ENCODE measurements around the gene MARF1. TPM values are rescaled to one million over a fixed set of nuclear protein-coding genes. Genes with fewer than 3 reads are reported as not detected.

MARF1 gene
- total RNA-seq, 4 donors from 2014 or later = 32.0 to 52.6 (median 41.1) TPM

DNA sequence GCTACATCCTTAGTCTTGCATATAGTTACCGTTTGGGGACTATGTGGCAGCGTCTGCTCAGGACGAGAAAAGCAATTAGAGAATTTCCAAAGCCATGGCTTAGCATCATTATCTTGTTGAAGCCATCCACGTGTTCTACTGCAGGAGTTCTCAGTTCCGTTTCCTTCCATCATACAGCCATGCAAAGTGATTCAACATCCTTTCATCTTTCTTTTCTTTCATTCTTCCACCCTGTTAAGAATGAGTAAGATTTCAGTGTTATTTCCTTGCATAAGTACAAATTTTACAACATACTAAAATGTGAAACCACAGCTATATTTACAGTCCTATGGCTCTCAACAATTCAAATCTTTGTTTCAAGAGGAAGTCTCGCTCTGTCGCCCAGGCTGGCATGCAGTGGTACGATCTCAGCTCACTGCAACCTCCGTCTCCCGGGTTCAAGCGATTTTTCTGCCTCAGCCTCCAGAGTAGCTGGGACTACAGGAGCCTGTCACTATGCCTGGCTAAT lies 3.8 kb downstream of the MARF1 start:
- H3K27me3 ChIP-seq = no peaks in the 10 kb centered on the region
- H3K4me1 ChIP-seq = peaks cover 8 to 28% (median 26%) of the 10 kb centered on the region in 4 donors
- 39 to 44% methylated on average over 11 of the region's 11 CpGs for WGBS, 2 donors (ENCODE audit: low coverage in 1 of 2)
- no peak overlapping the region for H3K27ac ChIP-seq
- TF ChIP-seq EP300 (IDR thresholded peaks at IDR 0.05; ENCODE audit: low read depth) (no peak), POLR2AphosphoS5 (IDR thresholded peaks at IDR 0.05) (no peak), POLR2A (IDR thresholded peaks at IDR 0.05) (no peak)
- TF ChIP-seq, protein P1, sequence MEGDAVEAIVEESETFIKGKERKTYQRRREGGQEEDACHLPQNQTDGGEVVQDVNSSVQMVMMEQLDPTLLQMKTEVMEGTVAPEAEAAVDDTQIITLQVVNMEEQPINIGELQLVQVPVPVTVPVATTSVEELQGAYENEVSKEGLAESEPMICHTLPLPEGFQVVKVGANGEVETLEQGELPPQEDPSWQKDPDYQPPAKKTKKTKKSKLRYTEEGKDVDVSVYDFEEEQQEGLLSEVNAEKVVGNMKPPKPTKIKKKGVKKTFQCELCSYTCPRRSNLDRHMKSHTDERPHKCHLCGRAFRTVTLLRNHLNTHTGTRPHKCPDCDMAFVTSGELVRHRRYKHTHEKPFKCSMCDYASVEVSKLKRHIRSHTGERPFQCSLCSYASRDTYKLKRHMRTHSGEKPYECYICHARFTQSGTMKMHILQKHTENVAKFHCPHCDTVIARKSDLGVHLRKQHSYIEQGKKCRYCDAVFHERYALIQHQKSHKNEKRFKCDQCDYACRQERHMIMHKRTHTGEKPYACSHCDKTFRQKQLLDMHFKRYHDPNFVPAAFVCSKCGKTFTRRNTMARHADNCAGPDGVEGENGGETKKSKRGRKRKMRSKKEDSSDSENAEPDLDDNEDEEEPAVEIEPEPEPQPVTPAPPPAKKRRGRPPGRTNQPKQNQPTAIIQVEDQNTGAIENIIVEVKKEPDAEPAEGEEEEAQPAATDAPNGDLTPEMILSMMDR (IDR thresholded peaks at IDR 0.05) = no peak
- intact Hi-C loops (cut with DNase I; ENCODE audit: low total_unique reads) (no loop called here), in situ Hi-C loops (cut with MboI; ENCODE audit: low pct_ligation_motif_present in 1 of 4, low pct_unique_long_range_greater_than_20kb in 1 of 4, low sequenced_read_pairs in 3 of 4) (no loop called here)
- no peaks in the 10 kb centered on the region for H3K9me3 ChIP-seq
- no peak for DNase-seq
- no peak overlapping the region for H3K4me3 ChIP-seq
- peaks cover 0 to 47% (median 18%) of the 10 kb centered on the region in 4 donors for H3K36me3 ChIP-seq

DNA sequence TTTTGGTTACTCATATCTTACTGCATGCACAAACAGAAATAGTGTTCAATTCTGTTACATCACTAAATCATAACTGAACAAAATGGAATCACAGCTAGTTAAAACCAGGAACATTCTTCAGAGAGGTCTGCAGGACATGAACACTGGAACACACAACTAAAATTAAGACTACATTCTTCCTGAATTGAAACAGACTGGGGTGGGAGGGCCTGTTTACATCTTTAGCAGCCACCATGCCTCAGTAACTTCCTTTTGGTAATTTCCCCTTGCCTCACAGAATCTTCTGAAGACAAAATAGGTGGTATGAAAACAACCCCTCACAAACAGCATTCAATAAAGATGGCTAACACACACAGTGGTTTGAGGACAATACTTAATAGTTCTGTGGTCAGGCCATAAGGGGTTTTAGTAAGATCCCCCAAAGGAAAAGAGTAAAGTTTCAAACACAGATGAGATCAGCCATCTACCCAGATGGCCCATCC lies 6.5 kb downstream of the MARF1 start:
- TF ChIP-seq POLR2A (IDR thresholded peaks at IDR 0.05) (no peak), POLR2AphosphoS5 (IDR thresholded peaks at IDR 0.05) (no peak), EP300 (IDR thresholded peaks at IDR 0.05; ENCODE audit: low read depth) (no peak)
- TF ChIP-seq, protein P1 (IDR thresholded peaks at IDR 0.05) = no peak
- DNase-seq = no peak
- H3K4me3 ChIP-seq = no peak overlapping the region
- H3K36me3 ChIP-seq = peaks cover 0 to 70% (median 29%) of the 10 kb centered on the region in 4 donors
- intact Hi-C loops (cut with DNase I; ENCODE audit: low total_unique reads) = no loop called here
- H3K27me3 ChIP-seq = no peaks in the 10 kb centered on the region
- no peaks in the 10 kb centered on the region for H3K9me3 ChIP-seq
- peaks cover under 1 to 12% (median 11%) of the 10 kb centered on the region in 4 donors for H3K4me1 ChIP-seq
- in situ Hi-C loops (cut with MboI; ENCODE audit: low pct_ligation_motif_present in 1 of 4, low pct_unique_long_range_greater_than_20kb in 1 of 4, low sequenced_read_pairs in 3 of 4) = no loop called here
- H3K27ac ChIP-seq = no peak overlapping the region

DNA sequence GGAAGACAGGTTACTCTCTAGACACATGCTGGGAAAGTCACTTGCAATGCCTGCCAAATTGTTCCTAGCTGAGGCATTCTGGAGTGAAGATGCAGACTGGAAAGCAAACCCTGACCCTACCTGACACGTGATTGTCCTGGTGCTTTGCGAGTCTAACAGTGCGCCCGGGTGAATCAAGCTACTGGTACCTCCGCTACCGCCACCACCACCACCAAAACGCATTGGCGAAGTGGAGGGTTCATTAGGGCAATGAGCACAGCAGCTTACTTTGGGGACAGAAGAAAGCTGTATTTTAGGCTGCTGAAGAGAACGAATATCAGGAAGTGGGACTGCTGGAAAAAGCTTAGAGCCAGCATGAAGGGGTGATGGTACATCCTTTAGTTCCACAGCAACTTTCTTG lies 7.0 kb downstream of the MARF1 start:
- no peak for TF ChIP-seq POLR2A (IDR thresholded peaks at IDR 0.05)
- TF ChIP-seq, protein P1 (IDR thresholded peaks at IDR 0.05) = no peak
- no peak for TF ChIP-seq POLR2AphosphoS5 (IDR thresholded peaks at IDR 0.05)
- H3K4me3 ChIP-seq = no peak overlapping the region
- DNase-seq = no peak
- H3K9me3 ChIP-seq = no peaks in the 10 kb centered on the region
- peaks cover 0 to 75% (median 32%) of the 10 kb centered on the region in 4 donors for H3K36me3 ChIP-seq
- intact Hi-C loops (cut with DNase I; ENCODE audit: low total_unique reads) = no loop called here
- in situ Hi-C loops (cut with MboI; ENCODE audit: low pct_ligation_motif_present in 1 of 4, low pct_unique_long_range_greater_than_20kb in 1 of 4, low sequenced_read_pairs in 3 of 4) = no loop called here
- H3K4me1 ChIP-seq = peaks cover 0 to 7% (median 6%) of the 10 kb centered on the region in 4 donors
- WGBS, 2 donors (ENCODE audit: low coverage in 1 of 2) = 91% methylated on average over 9 of the region's 9 CpGs; no CpG with 5 or more reads in 1 of the 2 donors
- H3K27me3 ChIP-seq = no peaks in the 10 kb centered on the region
- H3K27ac ChIP-seq = no peak overlapping the region

DNA sequence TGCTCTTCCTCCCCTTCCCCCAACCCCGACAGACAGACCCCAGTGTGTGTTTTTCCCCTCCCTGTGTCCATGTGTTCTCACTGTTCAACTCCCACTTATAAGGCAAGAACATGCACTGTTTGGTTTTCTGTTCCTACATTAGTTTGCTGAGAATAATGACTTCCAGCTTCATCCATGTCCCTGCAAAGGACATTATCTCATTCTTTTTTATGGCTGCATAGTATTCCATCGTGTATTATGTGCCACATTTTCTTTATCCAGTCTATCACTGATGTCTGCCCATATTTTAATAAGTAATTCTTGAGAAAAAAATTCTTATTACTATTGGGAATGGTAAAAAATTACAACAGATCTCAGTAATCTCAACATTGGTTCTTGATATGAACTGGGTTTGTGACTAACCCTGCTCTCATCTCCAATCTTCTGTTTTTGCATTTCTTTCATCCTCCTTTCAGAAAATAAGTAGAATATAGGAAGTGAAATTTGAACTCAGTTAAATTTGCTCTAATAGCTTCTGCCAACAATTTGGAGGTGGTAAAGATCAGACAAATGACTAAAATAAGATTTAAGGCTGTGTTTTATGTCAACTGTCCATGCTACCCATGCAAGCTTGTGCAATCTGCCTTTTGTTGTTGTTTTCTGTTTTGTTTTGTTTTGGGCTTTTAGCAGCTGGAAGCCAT lies 11.1 kb downstream of the MARF1 start:
- Histone ChIP-seq H3K4me1 (peaks cover 0 to 6% (median 2%) of the 10 kb centered on the region in 4 donors), H3K9me3 (no peaks in the 10 kb centered on the region), H3K27me3 (no peaks in the 10 kb centered on the region), H3K36me3 (peaks cover 0 to 66% (median 31%) of the 10 kb centered on the region in 4 donors), H3K27ac (no peak overlapping the region), H3K4me3 (no peak overlapping the region)
- in situ Hi-C loops (cut with MboI; ENCODE audit: low pct_ligation_motif_present in 1 of 4, low pct_unique_long_range_greater_than_20kb in 1 of 4, low sequenced_read_pairs in 3 of 4) = no loop called here
- intact Hi-C loops (cut with DNase I; ENCODE audit: low total_unique reads) = no loop called here
- TF ChIP-seq POLR2A (IDR thresholded peaks at IDR 0.05) = no peak
- TF ChIP-seq POLR2AphosphoS5 (IDR thresholded peaks at IDR 0.05) = no peak
- TF ChIP-seq, protein P1 (IDR thresholded peaks at IDR 0.05) = no peak
- no peak for TF ChIP-seq EP300 (IDR thresholded peaks at IDR 0.05; ENCODE audit: low read depth)
- no peak for DNase-seq
- WGBS, 2 donors (ENCODE audit: low coverage in 1 of 2) = 92 to 97% methylated on average over 1 to 2 of the region's 2 CpGs

Measured in transverse colon (tissue), 4 donors.